Activated T-helper 9 cell treated with anti-CD3 and anti-CD28 coated beads, Interleukin-2, amount 50 U/mL, for 16 hours (primary cell): ENCODE results near the gene POLR1G.
"Not testable (repeated sequence)": the region's sequence is repeated elsewhere in the genome, so short reads cannot be mapped to it uniquely, and the experiment has no call there.

Experiments used
- DNase-seq: peaks from one replicate; pipeline ENCODE4 v3.0.0-alpha.2; 2020; ENCODE audit warnings: low read depth

Gene POLR1G

DNA sequence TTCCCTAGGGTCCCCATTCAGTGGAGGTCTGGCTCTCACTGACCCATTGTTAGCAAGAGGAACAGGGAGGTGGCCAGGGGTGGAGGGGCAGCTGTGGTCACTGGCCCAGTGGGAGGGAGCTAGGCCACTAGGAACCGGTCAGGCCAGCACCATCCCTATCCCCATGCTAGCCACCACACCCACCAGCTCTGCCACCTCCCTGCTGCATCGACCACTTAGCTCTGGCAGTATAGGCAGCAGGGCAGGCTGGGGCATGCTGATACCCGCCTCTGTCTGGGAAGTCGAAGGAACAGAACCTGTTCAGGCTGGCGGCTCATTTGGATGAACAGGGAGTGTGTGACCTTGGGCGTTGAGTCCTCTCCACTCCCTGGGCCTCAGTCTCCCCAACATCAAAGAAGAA lies 6.3 kb upstream of the POLR1G start:
- no peak for DNase-seq

- no peak for DNase-seq
These were observed 4.6 kb upstream of the POLR1G start for GRCh38 chr19:45401815-45402214.

DNA sequence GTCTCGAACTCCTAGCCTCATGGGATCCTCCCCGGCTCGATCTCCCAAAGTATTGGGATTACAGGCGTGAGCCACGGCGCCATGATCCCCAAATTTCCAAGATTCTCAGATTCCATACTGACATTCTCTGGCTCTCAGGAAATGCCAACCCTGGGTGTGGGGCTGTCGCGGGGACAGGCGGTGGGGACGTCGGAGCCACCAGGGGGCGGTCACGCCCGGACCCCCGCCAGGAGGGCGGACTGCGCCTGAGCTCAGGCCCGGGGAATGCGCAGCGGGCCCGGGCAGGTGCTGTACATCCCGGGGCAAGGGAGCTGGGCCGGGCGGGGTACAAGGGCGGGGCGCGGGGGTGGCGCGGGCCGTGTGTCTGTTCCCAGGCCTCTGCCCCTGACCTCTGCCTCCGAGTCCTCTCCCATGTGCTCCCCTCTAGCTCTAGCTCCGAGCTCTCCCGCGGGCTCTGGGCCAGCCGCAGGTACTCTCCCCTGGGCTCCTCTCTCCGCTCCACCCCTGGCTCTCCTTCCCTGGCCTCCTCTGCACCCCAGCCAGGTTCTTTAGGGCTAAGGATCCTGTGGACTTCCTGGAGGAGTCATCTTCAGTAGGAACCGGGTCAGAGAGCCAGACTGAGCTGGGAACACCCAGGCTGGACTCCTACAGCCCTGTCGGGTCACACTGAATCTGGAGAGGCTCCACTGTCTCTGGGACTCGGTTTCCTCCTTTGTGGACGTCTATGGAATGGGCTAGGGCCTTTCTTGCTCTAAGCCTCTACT lies 4.0 kb upstream of the POLR1G start:
- no peak for DNase-seq

DNA sequence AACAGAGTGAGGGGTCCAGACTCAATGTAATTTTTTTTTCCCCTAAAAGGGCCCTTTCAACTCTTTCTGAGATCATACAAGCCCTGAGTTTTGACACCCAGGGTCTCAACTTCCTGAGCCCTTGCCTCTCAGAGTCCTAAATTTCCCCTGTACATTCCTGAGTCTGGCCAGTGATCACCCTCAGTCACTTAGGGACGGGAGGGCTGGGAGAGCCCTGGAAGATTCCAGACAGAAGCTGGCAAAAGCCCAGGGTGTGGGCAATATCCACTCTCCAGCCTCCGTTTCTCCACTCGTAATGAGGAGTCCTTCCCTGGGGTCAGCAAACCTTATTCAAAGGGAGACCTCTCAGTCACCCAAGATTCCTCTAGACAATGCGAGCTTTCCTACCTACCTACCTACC lies 3.2 kb upstream of the POLR1G start:
- no peak for DNase-seq

GRCh38 chr19:45403781-45404556 lies 2.5 kb upstream of the POLR1G start:
- DNase-seq = peak; percentile 38

- peak; percentile 25 for DNase-seq
These were observed 1.6 kb upstream of the POLR1G start, which contains the start of gene PPP1R13L for GRCh38 chr19:45404557-45405434. Gene PPP1R13L, minus strand, starts transcription at chr19:45405069. Its CDS starts 6,751 bp downstream, at chr19:45398318.

DNA sequence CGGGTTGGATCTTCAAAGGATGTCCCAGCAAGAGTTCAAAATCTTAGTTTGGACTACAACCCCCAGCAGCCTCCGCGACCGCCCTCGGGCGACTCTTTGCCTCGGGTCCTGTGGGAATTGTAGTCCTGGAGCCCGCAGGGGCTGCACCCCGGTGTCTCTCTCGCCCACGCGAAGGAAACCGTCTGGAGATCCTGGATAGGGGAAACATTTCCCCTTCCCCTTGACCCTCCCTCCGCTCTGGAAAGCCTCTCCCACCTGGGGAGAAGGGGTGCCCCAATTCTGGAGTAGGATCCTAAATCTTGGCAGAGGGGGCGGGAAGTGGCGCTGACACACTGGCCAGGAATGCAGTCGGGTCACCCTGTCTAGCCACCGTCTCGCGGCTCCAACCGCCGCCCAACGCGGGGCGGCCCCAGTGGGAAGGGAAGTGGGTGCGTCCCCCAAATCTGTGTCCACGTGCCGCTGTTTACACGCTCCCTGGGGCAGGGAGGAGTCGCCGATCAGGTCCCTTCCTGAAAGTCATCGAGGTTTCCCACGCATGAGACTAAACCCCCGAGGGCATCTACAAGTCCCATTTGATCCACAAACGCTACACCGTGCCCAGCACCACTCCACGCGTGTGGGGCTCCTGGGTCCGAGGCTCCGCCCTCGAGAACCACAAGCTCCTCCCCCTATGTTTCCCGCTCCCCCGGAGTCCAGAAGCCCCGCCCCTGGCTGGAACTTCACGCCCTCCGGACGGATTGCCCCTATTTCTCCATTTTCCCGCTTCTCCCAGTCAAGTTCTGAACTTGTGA lies 814 bp upstream of the POLR1G start:
- DNase-seq = peak; percentile 71

DNA sequence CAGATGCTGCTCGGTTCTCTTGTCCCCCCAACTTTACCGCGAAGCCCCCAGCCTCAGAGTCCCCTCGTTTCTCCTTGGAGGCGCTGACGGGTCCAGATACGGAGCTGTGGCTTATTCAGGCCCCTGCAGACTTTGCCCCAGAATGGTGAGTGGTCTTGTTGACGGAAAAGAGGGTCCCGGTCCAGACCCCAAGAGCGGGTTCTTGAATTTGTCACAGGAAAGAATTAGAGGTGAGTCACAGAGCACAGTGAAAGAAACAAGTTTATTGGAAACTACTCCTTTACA lies 589 bp downstream of the POLR1G start:
- no peak for DNase-seq

DNA sequence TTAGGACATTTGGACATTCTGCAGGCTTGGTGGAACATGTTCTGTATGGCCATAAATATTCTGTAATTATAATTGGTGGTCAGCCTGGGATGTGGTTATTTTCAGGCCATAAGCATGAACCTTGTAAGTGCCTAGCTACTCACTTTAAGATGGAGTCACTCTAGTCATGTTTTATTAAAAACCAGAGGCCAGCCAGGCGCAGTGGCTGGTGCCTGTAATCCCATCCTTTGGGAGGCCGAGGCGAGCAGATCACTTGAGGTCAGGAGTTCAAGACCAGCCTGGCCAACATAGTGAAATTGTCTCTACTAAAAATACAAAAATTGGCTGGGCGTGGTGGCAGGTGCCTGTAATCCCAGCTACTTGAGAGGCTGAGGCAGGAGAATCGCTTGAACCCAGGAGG lies 1.1 kb downstream of the POLR1G start:
- not testable (repeated sequence) for DNase-seq

DNA sequence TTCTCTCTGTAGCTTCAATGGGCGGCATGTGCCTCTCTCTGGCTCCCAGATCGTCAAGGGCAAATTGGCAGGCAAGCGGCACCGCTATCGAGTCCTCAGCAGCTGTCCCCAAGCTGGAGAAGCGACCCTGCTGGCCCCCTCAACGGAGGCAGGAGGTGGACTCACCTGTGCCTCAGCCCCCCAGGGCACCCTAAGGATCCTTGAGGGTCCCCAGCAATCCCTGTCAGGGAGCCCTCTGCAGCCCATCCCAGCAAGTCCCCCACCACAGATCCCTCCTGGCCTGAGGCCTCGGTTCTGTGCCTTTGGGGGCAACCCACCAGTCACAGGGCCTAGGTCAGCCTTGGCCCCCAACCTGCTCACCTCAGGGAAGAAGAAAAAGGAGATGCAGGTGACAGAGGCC lies 1.7 kb downstream of the POLR1G start:
- no peak for DNase-seq

DNA sequence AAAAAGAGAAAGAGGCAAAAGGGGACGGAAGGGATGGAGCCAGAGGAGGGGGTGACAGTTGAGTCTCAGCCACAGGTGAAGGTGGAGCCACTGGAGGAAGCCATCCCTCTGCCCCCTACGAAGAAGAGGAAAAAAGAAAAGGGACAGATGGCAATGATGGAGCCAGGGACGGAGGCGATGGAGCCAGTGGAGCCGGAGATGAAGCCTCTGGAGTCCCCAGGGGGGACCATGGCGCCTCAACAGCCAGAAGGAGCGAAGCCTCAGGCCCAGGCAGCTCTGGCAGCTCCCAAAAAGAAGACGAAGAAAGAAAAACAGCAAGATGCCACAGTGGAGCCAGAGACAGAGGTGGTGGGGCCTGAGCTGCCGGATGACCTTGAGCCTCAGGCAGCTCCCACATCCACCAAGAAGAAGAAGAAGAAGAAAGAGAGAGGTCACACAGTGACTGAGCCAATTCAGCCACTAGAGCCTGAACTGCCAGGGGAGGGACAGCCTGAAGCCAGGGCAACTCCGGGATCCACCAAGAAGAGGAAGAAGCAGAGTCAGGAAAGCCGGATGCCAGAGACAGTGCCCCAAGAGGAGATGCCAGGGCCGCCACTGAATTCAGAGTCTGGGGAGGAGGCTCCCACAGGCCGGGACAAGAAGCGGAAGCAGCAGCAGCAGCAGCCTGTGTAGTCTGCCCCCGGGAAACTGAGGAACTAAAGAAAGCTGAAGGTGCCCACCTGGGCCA lies 2.5 kb downstream of the POLR1G start:
- DNase-seq = no peak

GRCh38 chr19:45409557-45409920 lies 3.1 kb downstream of the POLR1G start:
- DNase-seq = no peak

DNA sequence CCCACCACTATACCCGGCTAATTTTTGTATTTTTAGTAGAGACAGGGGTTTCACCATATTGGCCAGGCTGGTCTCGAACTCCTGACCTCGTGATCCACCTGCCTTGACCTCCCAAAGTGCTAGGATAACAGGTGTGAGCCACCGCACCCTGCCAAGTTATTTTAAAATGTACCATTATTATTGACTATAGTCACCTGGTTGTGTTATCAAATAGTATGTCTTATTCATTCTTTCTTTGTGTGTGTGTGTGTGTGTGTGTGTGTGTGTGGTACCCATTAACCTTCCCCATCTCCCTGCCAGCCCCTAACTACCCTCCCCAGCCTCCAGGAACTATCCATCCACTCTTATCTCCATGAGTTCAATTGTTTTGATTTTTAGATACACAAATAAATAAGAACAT lies 3.9 kb downstream of the POLR1G start:
- not testable (repeated sequence) for DNase-seq

GRCh38 chr19:45413497-45413896 lies 7.1 kb downstream of the POLR1G start:
- DNase-seq = no peak

- no peak for DNase-seq
These were observed 8.0 kb downstream of the POLR1G start for GRCh38 chr19:45414468-45414867.

DNA sequence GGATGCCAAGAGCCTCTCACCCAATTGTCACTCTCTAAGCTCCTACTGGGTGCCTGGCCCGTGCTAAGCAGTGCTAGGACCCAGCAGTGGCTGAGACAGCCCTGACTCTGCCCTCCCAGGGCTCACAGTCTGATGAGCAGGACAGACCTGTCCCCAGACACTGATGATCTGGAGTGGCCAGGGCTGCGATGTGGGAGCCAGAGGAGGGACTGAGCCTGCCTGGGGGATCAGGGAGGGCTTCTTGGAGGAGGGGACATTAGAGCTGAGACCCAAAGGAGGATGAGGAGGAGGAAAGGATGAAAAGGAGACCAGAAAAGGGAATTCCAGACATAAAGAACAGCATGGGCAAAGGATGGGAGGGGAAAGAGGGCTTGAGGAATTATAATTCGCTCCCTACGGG lies 10.7 kb downstream of the POLR1G start:
- no peak for DNase-seq

DNA sequence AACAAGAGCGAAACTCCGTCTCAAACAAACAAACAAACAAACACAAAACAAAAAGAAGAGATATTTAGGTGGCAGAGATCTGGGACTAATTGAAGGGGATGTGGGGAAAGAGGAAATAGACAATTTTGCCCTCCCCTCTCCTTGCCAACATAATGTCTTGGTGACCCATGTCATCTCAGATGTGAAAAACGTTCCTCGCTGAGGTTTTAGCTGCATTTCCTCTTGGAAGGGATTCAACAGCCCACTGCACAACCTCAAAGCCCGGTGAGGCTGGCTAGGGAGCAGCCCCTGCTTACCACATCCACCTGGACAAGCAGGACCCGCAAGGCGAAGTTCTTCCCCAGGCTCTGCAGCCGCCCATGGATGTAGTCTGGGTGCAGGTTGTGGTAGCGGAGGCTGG lies 12.4 kb downstream of the POLR1G start:
- no peak for DNase-seq

DNA sequence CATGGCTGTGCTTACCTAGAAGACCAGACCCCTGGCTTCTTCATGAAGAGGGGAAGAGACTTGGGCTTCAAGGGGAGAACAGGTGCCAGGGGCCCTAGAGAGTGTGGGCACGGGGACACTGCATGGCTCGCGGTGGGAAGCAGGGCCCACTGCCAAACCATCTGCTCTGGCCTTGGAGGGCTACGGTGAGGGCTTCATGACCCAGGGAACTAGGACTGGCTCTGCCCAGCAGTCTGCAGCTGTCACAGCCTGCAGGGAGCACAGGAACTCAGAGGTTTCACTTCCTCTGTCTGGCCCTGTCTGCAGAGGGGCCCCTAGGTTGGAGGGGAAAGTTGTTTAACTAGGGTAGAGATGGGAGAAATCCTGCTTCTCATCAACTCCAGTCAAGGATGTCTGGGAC lies 13.0 kb downstream of the POLR1G start:
- no peak for DNase-seq

DNA sequence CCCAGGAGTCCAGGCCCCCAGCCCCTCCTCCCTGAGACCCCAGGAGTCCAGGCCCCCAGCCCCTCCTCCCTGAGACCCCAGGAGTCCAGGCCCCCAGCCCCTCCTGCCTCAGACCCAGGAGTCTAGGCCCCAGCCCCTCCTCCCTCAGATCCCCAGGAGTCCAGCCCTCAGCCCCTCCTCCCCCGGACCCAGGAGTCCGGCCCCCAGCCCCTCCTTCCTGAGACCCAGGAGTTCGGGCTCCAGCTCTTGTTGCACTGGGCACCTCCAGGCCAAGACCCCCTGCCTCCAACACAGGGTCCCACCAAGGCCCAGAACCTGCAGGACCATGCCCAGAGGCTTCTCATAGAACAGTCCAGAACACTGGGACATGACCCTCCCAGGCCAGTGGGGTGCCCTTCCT lies 13.5 kb downstream of the POLR1G start:
- no peak for DNase-seq

GRCh38 chr19:45420356-45420755 lies 13.9 kb downstream of the POLR1G start:
- no peak for DNase-seq

DNA sequence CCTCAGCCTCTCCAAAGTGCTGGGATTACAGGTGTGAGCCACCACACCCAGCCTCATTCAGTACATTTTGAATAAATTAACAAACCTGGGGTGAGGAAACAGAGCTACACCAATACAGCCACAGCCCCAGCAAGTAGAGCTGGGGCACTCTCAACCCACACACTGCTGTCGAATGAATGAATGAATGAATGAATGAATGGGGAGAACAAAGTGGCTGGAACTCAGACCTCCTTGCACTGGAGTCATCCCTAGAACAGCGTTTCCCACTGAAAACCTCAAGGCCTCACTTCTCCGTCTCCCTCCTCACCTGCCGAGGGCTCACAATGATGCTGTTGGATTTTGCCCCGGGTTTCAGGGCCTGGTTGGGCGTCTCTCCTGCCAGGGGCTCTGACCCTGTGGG lies 14.4 kb downstream of the POLR1G start:
- DNase-seq = no peak
